Hepatocyte (in vitro differentiated cells): ENCODE measurements around the gene TBC1D24.

Source experiments
- EZH2 ChIP-seq: fragments of 200-600 bp; sonication (generic); IDR thresholded peaks from 2 replicates; pipeline ENCODE4 v1.6.1; 2016; ENCODE audit warnings: antibody characterized with exemption, mild to moderate bottlenecking, borderline replicate concordance
- EZH2phosphoT487 ChIP-seq: fragments of 200-600 bp; sonication (generic); IDR thresholded peaks from one replicate; pipeline ENCODE4 v1.6.1; 2018; ENCODE audit warnings: antibody characterized with exemption, mild to moderate bottlenecking, low read depth, moderate library complexity; ENCODE audit not compliant: unreplicated experiment, severe bottlenecking
- TF ChIP-seq, protein P1 (sequence below): fragments of 200-600 bp; sonication (generic); IDR thresholded peaks from 2 replicates; pipeline ENCODE4 v1.5.1; 2016; ENCODE audit warnings: antibody characterized with exemption, mild to moderate bottlenecking; ENCODE audit not compliant: poor library complexity

DNA sequence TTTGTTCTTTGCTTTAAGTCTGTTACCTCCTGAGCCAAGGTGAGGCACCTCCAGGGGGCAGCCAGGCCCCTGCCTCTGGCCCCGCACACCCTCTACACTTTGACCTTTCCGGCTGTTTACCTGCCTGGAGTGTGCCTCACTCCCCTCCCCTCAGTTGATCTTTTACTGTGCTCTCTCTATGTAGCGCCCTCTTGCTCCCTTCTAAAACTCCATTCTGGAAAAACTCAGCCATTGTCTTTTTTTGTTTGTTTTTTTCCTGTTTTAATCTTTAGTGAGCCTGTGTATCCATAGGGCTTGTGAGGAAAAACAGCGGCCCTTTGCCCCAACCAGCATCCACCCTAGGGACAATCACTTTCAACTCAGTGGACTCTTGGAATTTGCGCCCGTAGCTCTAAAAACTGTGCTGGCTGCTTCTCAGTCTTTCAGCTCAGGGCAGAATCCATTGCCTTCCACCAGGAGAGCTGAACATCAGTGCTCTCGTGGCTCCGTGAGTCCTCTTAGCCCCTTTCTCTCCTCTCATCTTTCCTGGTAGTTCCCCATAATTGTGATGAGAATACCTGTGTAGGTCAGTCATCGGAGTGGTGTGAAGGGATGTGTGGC, 49.5 kb downstream of the TBC1D24 start:
- TF ChIP-seq, protein P1, sequence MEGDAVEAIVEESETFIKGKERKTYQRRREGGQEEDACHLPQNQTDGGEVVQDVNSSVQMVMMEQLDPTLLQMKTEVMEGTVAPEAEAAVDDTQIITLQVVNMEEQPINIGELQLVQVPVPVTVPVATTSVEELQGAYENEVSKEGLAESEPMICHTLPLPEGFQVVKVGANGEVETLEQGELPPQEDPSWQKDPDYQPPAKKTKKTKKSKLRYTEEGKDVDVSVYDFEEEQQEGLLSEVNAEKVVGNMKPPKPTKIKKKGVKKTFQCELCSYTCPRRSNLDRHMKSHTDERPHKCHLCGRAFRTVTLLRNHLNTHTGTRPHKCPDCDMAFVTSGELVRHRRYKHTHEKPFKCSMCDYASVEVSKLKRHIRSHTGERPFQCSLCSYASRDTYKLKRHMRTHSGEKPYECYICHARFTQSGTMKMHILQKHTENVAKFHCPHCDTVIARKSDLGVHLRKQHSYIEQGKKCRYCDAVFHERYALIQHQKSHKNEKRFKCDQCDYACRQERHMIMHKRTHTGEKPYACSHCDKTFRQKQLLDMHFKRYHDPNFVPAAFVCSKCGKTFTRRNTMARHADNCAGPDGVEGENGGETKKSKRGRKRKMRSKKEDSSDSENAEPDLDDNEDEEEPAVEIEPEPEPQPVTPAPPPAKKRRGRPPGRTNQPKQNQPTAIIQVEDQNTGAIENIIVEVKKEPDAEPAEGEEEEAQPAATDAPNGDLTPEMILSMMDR: peak; percentile 15
- TF ChIP-seq EZH2phosphoT487: no peak
- TF ChIP-seq EZH2: no peak
